Smooth muscle cell (in vitro differentiated cells): Measurements from ENCODE around the gene PNMA6F. TPM values are rescaled to one million over a fixed set of nuclear protein-coding genes. Genes with fewer than 3 reads are reported as not detected.

ENCODE experiments used
- DNase-seq: peaks from one replicate; lab custom pipeline; 2025; ENCODE audit not compliant: unreplicated experiment; lab: John Stamatoyannopoulos, UW
- H2AFZ ChIP-seq: fragments of 200-600 bp; sonication (generic); 2 replicates; pipeline ENCODE4 v1.6.0; 2016; ENCODE audit warnings: antibody characterized with exemption, low read depth, mild to moderate bottlenecking
- H3F3A ChIP-seq: fragments of 200-600 bp; sonication (generic); 2 replicates; pipeline ENCODE4 v1.6.0; 2017; ENCODE audit warnings: antibody characterized with exemption, low read depth
- H3K27ac ChIP-seq: fragments of 200-600 bp; sonication (generic); 2 replicates; pipeline ENCODE4 v1.5.1; 2016; ENCODE audit warnings: low read depth, mild to moderate bottlenecking
- H3K27me3 ChIP-seq: fragments of 200-600 bp; sonication (generic); 2 replicates; pipeline ENCODE4 v1.6.1; 2016; ENCODE audit warnings: low read depth, mild to moderate bottlenecking
- H3K36me3 ChIP-seq: fragments of 200-600 bp; sonication (generic); 2 replicates; pipeline ENCODE4 v1.5.1; 2016; ENCODE audit warnings: low read depth
- H3K4me1 ChIP-seq: fragments of 200-600 bp; sonication (generic); 2 replicates; pipeline ENCODE4 v1.5.1; 2016; ENCODE audit warnings: low read depth
- H3K4me2 ChIP-seq: fragments of 200-600 bp; sonication (generic); 2 replicates; pipeline ENCODE4 v1.6.0; 2016; ENCODE audit warnings: mild to moderate bottlenecking
- H3K4me3 ChIP-seq: fragments of 200-600 bp; sonication (generic); 2 replicates; pipeline ENCODE4 v1.5.1; 2016; ENCODE audit warnings: mild to moderate bottlenecking
- H3K79me2 ChIP-seq: fragments of 200-600 bp; sonication (generic); 2 replicates; pipeline ENCODE4 v1.6.0; 2016; ENCODE audit warnings: low read depth, mild to moderate bottlenecking
- H3K9ac ChIP-seq: fragments of 200-600 bp; sonication (generic); 2 replicates; pipeline ENCODE4 v1.6.0; 2016; ENCODE audit warnings: low read depth
- H3K9me3 ChIP-seq: fragments of 200-600 bp; sonication (generic); replicated peaks from 2 replicates; pipeline ENCODE4 v1.5.1; 2016; ENCODE audit warnings: low read depth
- H4K20me1 ChIP-seq: fragments of 200-600 bp; sonication (generic); 2 replicates; pipeline ENCODE4 v1.6.0; 2016; ENCODE audit warnings: low read depth
- WGBS: methylation state at CpG from one replicate; pipeline ENCODE4 v1.1.7; 2016; ENCODE audit warnings: low lambda C conversion rate; 5-methylcytosine and 5-hydroxymethylcytosine counted together
- polyA plus RNA-seq: library from polyadenylated mRNA; unstranded; fragments of >200 nt; fragmentation: Nextera tagmentation; extraction: Ambion mirVana; gene quantifications from 2 replicates; pipeline ENCODE4 v1.2.1, GENCODE V29; 2016
- total RNA-seq: library from RNA; depleted of rRNA; stranded (reverse); fragments of >200 nt; gene quantifications from 2 replicates; pipeline ENCODE4 v1.2.3, GENCODE V29; 2014
- TF ChIP-seq, protein P1 (sequence below): fragments of 200-600 bp; sonication (generic); IDR thresholded peaks from 2 replicates; pipeline ENCODE4 v1.5.1; 2017; ENCODE audit warnings: borderline replicate concordance, mild to moderate bottlenecking, antibody characterized with exemption; ENCODE audit not compliant: insufficient read depth, poor library complexity, severe bottlenecking

Gene PNMA6F
- total and polyA plus RNA-seq, 2 experiments from 2014 or later: not detected

DNA sequence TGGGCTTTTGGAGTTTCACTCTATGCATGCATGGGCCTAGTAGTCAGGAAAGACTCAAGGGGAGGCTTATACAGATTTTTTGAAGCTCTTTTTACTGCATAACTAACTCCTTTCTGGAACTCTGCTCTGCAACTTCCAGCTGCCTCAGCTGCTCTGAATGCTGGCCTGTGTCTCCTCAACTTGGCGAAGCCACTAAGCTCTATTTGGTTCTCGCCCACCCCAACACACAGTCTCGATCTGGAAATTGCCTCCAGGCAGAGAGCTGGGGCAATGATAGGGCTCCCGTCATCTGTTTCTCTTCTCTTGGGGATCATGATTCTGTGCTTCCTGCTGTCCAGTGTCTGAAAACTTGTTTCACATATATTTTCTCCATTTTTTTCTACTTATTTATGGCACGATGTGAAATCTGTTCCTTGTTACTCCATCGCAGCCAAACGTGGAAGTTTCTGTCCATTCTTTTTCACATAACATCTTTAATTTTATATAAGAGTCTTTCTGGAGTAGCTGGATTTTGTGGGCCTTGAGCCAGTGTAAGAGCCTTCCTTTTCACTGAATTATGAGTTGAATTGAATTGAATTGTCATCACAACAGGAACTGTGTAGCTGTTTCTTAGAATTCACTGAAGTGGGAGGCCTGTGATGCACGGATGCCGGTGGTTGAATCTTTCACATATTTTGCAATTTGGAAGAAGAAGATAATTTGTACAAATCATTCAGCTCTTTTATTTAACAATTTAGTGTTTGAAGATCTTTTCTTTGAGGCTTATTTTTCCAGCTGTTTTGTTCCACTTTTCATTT, 21.4 kb upstream of the PNMA6F start:
- no peaks in the 10 kb centered on the region for H3F3A ChIP-seq
- no peaks in the 10 kb centered on the region for H3K36me3 ChIP-seq
- no peak overlapping the region for H3K4me3 ChIP-seq
- no peak overlapping the region for H3K4me2 ChIP-seq
- no peaks in the 10 kb centered on the region for H3K27me3 ChIP-seq
- no peaks in the 10 kb centered on the region for H3K4me1 ChIP-seq
- H4K20me1 ChIP-seq: peaks cover 65% of the 10 kb centered on the region
- H2AFZ ChIP-seq: no peak overlapping the region
- peak overlapping the region; percentile 49 for H3K27ac ChIP-seq
- H3K79me2 ChIP-seq: no peaks in the 10 kb centered on the region
- 53% methylated on average over 9 of the region's 9 CpGs for WGBS
- H3K9me3 ChIP-seq: no peaks in the 10 kb centered on the region
- TF ChIP-seq, protein P1, sequence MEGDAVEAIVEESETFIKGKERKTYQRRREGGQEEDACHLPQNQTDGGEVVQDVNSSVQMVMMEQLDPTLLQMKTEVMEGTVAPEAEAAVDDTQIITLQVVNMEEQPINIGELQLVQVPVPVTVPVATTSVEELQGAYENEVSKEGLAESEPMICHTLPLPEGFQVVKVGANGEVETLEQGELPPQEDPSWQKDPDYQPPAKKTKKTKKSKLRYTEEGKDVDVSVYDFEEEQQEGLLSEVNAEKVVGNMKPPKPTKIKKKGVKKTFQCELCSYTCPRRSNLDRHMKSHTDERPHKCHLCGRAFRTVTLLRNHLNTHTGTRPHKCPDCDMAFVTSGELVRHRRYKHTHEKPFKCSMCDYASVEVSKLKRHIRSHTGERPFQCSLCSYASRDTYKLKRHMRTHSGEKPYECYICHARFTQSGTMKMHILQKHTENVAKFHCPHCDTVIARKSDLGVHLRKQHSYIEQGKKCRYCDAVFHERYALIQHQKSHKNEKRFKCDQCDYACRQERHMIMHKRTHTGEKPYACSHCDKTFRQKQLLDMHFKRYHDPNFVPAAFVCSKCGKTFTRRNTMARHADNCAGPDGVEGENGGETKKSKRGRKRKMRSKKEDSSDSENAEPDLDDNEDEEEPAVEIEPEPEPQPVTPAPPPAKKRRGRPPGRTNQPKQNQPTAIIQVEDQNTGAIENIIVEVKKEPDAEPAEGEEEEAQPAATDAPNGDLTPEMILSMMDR: no peak
- no peak for DNase-seq
- H3K9ac ChIP-seq: no peak overlapping the region

DNA sequence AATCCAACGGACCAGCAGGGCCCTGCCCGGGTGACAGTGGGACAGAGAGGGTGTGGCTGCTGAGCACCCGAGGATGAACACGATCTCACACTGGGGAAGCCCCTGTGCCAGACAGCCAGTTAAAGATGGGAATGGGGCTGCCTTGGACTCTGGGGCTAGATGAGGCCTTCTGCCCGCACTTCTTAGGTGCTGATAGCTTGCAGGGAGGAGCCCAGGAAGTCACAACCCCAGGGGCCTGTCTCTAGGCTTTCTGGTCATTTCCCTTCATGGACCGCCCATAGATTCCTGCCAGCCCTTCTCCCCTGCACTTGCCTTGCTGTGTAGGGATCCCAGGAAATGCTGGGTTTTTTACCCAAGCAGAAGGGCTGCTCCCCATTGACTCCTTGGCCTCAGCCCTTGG, 18.5 kb upstream of the PNMA6F start:
- no peak overlapping the region for H2AFZ ChIP-seq
- DNase-seq: no peak
- H3K4me3 ChIP-seq: no peak overlapping the region
- TF ChIP-seq, protein P1: no peak
- H4K20me1 ChIP-seq: peaks cover 90% of the 10 kb centered on the region
- no peaks in the 10 kb centered on the region for H3K27me3 ChIP-seq
- 84% methylated on average over 6 of the region's 6 CpGs for WGBS
- H3K27ac ChIP-seq: no peak overlapping the region
- H3K9ac ChIP-seq: no peak overlapping the region
- no peaks in the 10 kb centered on the region for H3K9me3 ChIP-seq
- no peaks in the 10 kb centered on the region for H3K36me3 ChIP-seq
- no peaks in the 10 kb centered on the region for H3F3A ChIP-seq
- no peak overlapping the region for H3K4me2 ChIP-seq
- H3K79me2 ChIP-seq: peaks cover 20% of the 10 kb centered on the region
- H3K4me1 ChIP-seq: no peaks in the 10 kb centered on the region

DNA sequence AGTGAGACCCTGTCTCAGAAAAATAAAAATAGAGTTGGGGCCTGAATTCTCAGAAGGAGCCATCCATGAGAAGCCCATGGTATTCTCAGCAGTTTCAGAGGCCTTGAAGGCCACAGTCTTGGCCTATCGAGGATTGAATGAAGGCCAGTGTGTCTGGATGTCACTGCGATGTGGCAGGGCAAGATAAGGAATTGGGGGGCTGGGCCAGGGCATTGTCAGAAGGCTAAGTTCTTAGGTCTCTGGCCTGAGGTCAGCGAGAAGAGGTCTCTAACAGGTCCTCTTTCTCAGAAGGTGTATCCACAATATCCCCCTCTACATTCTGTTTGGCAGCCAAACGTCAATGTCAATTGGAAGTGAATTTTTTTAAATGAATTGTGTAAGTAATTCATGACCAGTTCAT, 18.1 kb upstream of the PNMA6F start:
- peaks cover 24% of the 10 kb centered on the region for H3K79me2 ChIP-seq
- 82% methylated on average over 4 of the region's 4 CpGs for WGBS

More for the DNA sequence above, 18.1 kb upstream of the PNMA6F start:
- Histone ChIP-seq H3K9me3 (no peaks in the 10 kb centered on the region), H3F3A (no peaks in the 10 kb centered on the region), H3K4me1 (no peaks in the 10 kb centered on the region), H3K27ac (no peak overlapping the region), H4K20me1 (peaks cover 88% of the 10 kb centered on the region), H2AFZ (no peak overlapping the region), H3K9ac (no peak overlapping the region), H3K27me3 (no peaks in the 10 kb centered on the region), H3K36me3 (no peaks in the 10 kb centered on the region), H3K4me3 (no peak overlapping the region), H3K4me2 (no peak overlapping the region)
- no peak for DNase-seq
- TF ChIP-seq, protein P1: no peak
